WTC11 (cell line): ENCODE measurements around the gene CACNB4.

Source experiments
- AFF4 ChIP-seq: sonication (generic); formaldehyde crosslinking; IDR thresholded peaks from 2 replicates; pipeline ENCODE4 v1.8.1; 2023; ENCODE audit warnings: mild to moderate bottlenecking, missing genetic modification reagents, borderline replicate concordance
- CTCF ChIP-seq: fragments of 200-600 bp; IDR thresholded peaks from 2 replicates; pipeline ENCODE4 v1.8.0; 2022; ENCODE audit warnings: antibody characterized with exemption

GRCh38 chr2:151945186-151945585 lies 153.7 kb downstream of the CACNB4 start:
- TF ChIP-seq AFF4 (CRISPR knock-in tag) (no peak), CTCF (no peak)
